GM11168 (cell line): Measurements from ENCODE around the gene C3orf20.

ENCODE experiments used
- in situ Hi-C: fragments of 300-500 bp; cut with MboI; formaldehyde crosslinking; loops from one replicate; pipeline ENCODE4 v1.12.0; 2022; ENCODE audit warnings: low sequenced_read_pairs; ENCODE audit not compliant: unreplicated experiment

Gene C3orf20

DNA sequence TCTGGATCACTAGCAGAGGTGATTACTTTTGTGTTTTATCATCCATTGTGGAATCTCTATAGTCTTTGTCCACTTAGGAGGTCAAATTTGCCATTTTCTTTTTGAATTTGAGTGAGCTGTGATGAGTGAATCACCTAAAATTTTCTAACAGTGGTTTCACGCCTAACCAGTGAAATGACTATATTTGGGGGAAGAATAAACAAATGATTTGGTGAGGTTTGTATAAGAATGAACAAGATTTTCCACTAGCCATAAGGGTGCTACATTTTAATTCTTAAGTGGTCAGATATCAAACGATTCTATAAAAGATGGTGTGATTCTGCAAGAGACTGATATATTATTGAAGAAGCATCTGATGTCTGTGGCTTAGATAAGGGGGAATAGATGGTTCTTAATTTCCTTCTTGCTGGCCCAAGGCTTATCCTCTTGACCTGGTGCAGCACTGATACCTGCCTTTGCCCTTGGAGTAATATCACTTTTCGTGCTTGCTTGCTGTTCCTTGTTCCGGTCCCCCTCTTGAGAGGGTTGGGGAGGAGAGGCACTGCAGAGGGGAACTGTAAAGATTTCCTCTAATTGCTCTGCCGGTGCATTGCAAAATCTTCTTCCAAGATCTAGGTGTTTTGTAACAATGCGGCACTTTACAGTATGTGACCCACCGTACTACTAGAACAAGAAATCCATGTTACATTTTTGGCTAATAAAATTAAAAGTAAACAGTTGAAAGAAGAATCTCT, 14.5 kb downstream of the C3orf20 start:
- in situ Hi-C loops: no loop called here

DNA sequence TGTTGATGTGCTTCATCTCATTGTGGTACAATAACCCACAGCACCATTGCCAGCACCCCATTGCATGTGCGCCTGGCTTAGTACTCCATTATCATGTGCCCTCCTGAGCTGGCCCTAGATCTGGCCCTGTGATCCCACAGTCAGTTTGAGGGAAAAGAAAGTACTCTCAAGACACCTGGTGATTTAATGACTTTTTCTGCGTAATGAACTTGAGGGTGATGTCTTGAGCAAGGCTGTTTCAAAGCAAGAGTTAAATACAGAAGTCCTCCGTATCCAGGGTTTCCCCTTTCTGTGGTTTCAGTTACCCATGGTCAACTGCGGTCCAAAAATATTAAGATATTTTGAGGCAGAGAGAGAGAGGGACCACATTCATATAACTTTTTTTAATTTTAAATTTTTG, 16.3 kb downstream of the C3orf20 start:
- in situ Hi-C loops: no loop called here

DNA sequence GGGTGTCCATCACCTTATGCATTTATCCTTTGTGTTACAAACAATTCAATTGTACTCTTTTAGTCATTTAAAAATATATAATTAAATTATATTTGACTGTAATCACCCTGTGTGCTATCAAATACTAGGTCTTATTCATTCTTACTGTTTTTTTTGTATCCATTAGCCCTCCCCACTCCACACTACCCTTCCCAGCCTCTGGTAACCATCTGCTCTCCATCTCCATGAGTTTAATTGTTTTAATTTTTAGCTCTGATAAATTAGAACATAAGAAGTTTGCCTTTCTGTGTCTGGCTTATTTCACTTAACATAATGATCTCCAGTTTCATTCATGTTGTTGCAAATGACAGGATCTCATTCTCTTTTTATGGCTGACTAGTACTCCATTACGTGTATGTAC, 16.8 kb downstream of the C3orf20 start:
- in situ Hi-C loops: no loop called here

- in situ Hi-C loops: no loop called here
Observed at GRCh38 chr3:14698601-14699244, 23.8 kb downstream of the C3orf20 start.

- in situ Hi-C loops: no loop called here
Observed at GRCh38 chr3:14699643-14700042, 24.7 kb downstream of the C3orf20 start.

- in situ Hi-C loops: no loop called here
Observed at GRCh38 chr3:14700891-14701290, 25.9 kb downstream of the C3orf20 start.

- in situ Hi-C loops: no loop called here
Observed at GRCh38 chr3:14701676-14702075, 26.7 kb downstream of the C3orf20 start.

GRCh38 chr3:14703128-14703750, 28.3 kb downstream of the C3orf20 start:
- in situ Hi-C loops: no loop called here

GRCh38 chr3:14703791-14704190, 28.9 kb downstream of the C3orf20 start:
- in situ Hi-C loops: no loop called here

DNA sequence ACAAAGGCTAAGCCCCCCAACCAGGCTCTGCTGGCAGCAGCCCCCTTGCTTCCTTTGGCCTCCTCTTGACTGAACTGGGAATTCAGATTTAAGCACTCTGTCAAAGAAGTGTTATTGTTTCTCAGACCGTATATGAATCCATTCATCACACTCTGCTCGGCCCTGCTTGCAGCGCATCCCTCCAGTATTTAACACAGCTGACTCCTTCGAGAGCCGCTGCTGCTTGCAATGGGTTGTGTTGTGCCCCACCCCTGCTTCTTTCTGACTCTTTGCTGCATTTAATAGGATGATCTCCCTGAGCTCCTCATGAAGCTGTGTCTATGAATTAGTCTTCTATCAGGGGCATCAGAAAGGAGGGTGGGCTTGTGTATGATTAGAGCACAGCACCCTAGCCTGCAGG, 31.2 kb downstream of the C3orf20 start:
- in situ Hi-C loops: no loop called here

DNA sequence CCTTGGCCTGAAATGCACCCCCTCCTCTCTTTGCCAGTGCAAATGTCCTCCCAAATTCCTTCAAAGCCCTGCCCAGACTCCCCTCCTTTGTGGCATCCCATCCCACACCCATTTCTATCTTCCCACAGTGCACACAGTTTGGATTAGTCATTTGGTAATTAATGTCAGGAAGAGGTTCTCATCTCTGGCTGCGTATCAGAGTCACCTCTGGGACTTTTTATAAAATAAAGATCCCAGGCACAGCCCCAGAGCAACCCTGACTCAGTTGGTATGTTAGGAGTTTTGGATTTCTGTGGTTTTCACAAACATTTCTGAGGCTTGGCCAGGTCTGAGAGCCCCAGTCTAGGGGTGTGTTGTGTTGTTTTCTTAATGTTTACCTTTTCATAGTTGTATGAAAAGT, 41.6 kb downstream of the C3orf20 start:
- in situ Hi-C loops: no loop called here

- in situ Hi-C loops: no loop called here
Observed at GRCh38 chr3:14717307-14717706, 42.4 kb downstream of the C3orf20 start.

DNA sequence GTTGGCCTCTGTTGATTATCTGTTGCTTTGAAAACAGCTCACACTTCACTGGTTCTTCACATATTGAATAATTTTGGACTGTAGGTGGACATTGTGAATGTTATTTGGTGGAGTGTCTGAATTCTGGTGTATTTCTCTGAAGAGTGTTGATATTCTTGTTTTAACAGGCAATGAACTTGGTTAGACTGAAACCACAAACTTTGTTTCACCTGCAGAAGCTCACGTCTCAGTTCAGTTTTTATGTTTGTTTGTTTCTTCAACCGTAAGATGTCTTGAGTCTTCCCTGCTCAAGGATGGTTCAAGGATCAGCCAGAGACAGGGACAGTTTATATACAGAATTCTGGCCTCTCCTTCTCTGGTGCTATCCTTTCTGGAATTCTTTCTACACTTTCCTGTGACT, 43.6 kb downstream of the C3orf20 start:
- in situ Hi-C loops: no loop called here

DNA sequence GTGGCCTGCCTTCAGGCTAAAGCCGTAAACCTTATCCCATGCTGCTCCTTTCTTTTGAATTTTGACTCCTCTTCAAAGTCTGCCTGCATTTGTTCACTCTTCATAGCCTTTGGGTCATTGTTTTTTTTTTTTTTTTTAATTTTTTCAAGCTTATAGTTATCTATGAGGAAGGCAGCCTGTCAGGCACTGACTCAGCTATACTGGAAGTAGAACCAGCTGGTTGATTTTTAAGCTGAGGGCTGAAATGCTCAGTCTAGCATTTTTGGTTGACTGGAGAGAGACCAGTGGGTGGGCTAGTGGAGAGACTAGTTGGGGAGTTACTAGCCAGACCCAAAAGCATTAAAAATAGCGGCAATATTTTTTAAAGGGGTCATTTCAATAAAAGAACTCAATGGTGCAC, 44.1 kb downstream of the C3orf20 start:
- in situ Hi-C loops: no loop called here

- in situ Hi-C loops: no loop called here
Observed at GRCh38 chr3:14721126-14721864, 46.4 kb downstream of the C3orf20 start.

DNA sequence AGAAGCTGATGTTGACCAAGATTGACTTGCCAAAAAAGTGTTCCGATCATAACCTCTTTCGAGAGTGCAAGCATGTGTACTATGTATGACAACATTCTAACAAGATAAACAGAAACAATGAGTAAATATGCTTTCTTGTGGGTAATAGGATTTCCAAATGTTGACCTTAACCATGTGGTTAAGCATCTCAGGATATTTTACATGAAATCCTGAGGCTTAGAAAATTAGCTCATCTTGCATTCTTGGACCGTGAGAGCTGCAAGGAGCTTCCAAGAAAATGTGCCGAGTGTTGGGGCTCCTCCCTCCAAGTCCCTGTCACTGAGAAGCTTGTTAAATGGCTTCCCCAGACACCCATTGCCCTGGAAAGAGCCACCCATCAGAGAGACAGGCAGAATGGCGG, 50.1 kb downstream of the C3orf20 start:
- in situ Hi-C loops: no loop called here

DNA sequence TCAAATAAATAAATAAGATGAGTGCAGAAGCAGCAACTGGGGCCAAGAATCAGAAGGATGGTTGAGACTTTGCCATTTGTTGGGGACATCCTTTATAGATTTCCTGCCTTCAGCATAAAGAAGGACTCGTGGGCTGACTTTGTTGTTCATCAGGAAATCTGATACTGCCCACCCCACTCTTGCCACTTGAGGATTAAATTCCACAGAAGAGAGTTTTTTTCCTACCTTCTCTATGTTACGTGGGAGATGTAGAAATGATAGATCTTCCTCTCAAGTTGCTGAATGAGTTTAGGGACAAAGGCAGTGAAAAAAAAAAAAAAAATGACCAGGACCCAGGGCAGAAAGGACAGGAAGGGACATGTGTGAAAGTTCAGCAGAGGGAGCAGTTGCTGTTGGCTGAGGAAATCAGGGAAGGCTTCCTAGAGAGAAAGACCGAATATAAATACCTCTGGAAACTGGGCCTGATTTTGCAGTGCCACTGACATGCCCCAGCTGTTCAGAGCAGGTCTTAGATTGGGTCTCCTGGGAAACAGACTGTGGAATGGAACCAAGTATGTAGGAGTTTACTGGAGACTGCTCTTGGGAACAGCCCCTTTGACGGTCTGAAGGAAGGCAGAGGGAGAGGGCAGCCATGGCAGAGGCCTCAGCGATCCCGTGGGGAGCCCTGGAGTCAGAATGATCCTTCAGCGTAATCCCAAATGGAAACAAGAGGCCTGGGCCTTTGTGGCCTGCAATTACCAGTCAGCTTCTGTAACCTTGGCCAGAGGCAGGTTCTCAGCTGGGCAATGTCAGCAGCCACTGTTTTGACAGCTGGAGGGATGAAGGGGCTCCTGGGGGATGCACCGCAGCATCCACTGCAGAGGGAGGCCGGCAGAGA, 50.9 kb downstream of the C3orf20 start:
- in situ Hi-C loops: no loop called here

- in situ Hi-C loops: no loop called here
Observed at GRCh38 chr3:14726441-14726780, 51.5 kb downstream of the C3orf20 start.

DNA sequence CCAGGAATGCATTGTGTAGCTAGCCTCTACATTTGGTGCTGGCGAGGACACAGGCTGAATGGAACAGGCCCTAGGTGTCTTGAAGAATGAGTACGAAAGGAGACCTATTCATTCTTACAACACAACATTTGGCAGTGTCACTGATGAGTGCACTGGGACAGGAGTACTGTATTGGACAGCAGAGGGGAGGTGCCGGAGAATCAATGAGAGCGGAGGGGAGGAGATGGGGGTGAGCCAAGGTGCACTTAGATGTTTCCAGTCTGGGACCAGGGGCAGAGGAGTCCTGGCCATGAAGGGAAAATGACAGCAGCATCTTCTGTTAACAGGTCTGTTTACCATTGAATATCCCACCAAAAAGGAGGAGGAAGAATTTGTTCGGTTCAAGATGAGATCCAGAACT, 53.2 kb downstream of the C3orf20 start:
- in situ Hi-C loops: no loop called here

- in situ Hi-C loops: no loop called here
Observed at GRCh38 chr3:14730703-14731382, 55.9 kb downstream of the C3orf20 start.
